Endothelial cell of umbilical vein (primary cell): ENCODE data around the gene SLC7A7.
A peak's percentile ranks its signal among the peaks of the same experiment; 100 is the strongest.

Experiments
- EZH2 ChIP-seq: IDR thresholded peaks from 2 replicates; pipeline ENCODE4 v1.6.1; 2012; ENCODE audit warnings: borderline replicate concordance, low read depth, mild to moderate bottlenecking, moderate library complexity, low read length, inconsistent platforms; ENCODE audit not compliant: severe bottlenecking
- FOS ChIP-seq: IDR thresholded peaks from 2 replicates; pipeline ENCODE4 v1.6.1; 2011; ENCODE audit warnings: mild to moderate bottlenecking, low read length, moderate library complexity, borderline replicate concordance; ENCODE audit not compliant: insufficient read depth
- GATA2 ChIP-seq: IDR thresholded peaks from 2 replicates; pipeline ENCODE4 v1.7.0; 2011; ENCODE audit warnings: low read depth, mild to moderate bottlenecking, moderate library complexity, mixed read lengths, low read length; ENCODE audit not compliant: insufficient read length, insufficient read depth
- JUN ChIP-seq: IDR thresholded peaks from 2 replicates; pipeline ENCODE4 v1.6.1; 2011; ENCODE audit warnings: borderline replicate concordance, low read depth; ENCODE audit not compliant: insufficient read length, insufficient read depth
- MYC ChIP-seq: IDR thresholded peaks from one replicate; pipeline ENCODE4 v1.6.1; 2011; ENCODE audit warnings: mild to moderate bottlenecking, low read depth, low read length
- POLR2A ChIP-seq: IDR thresholded peaks from 2 replicates; pipeline ENCODE4 v1.6.1; 2012; ENCODE audit warnings: low read depth, mild to moderate bottlenecking, control low read depth, low read length
- POLR2AphosphoS5 ChIP-seq: IDR thresholded peaks from 2 replicates; pipeline ENCODE4 v1.6.1; 2012; ENCODE audit warnings: low read depth, mild to moderate bottlenecking, control low read depth, low read length, moderate library complexity; ENCODE audit not compliant: insufficient read depth
- TF ChIP-seq, protein P1 (sequence below), 2 donors: IDR thresholded peaks; 1 replicate in 1 of 2; 2 replicates in 1 of 2; pipeline ENCODE4 v1.5.1; 2011; ENCODE audit warnings: low read length in 2 of 2, mild to moderate bottlenecking in 2 of 2, moderate library complexity in 2 of 2, control low read depth in 1 of 2, inconsistent platforms in 1 of 2, low read depth in 1 of 2; ENCODE audit not compliant: insufficient read depth in 1 of 2; ENCODE audit errors: extremely low read depth in 1 of 2
- TF ChIP-seq, protein P2 (sequence below): IDR thresholded peaks from 2 replicates; pipeline ENCODE4 v1.6.1; 2011; ENCODE audit not compliant: insufficient read depth, insufficient read length

DNA sequence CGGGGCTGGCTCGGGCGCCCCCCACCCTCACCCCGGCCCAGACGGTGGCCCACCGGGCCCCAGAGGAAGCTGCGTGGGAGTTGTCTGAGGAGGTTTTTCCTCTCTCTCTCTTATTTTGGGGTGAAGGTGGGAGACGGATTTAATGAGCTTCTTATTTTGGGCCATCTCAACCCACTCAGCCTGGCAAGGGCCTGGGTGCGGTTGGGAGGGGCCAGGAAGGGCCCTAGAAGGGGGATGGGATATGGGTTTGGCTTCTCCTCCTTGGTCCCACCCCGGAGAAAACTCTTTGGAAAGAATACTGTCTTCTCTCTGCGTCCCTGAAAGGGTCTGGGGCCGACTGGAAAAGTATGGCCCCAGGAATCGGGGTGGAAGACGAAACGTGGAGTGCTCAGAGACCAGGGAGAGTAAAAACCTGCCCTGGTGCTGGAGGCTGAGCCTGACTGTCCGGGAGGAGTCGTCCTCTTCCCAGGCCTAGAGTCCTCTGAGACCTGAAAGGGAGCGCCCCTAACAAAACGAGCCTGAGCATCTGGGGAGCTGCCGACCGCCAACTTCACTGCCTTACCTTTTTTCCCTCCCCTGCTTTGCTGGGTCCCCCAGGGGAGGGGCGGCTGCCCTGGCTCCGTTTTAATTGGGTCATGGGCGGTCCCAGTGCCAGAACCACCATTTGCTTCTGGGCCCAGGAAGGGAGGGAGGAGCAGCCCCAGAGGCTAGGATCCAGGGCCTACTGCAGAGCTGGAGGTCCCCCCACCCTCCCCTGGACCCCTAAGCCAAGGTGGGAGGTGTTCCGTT is 22.7 kb upstream of the SLC7A7 start:
- TF ChIP-seq, protein P1, sequence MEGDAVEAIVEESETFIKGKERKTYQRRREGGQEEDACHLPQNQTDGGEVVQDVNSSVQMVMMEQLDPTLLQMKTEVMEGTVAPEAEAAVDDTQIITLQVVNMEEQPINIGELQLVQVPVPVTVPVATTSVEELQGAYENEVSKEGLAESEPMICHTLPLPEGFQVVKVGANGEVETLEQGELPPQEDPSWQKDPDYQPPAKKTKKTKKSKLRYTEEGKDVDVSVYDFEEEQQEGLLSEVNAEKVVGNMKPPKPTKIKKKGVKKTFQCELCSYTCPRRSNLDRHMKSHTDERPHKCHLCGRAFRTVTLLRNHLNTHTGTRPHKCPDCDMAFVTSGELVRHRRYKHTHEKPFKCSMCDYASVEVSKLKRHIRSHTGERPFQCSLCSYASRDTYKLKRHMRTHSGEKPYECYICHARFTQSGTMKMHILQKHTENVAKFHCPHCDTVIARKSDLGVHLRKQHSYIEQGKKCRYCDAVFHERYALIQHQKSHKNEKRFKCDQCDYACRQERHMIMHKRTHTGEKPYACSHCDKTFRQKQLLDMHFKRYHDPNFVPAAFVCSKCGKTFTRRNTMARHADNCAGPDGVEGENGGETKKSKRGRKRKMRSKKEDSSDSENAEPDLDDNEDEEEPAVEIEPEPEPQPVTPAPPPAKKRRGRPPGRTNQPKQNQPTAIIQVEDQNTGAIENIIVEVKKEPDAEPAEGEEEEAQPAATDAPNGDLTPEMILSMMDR (IDR thresholded peaks at IDR 0.05; ENCODE audit: extremely low read depth in 1 of 2, insufficient read depth in 1 of 2, low read depth in 1 of 2, low read length in 2 of 2): no peak
- TF ChIP-seq EZH2 (no peak), POLR2A (peak; percentile 11), GATA2 (no peak), POLR2AphosphoS5 (peak; percentile 10), MYC (no peak), FOS (no peak), JUN (no peak)
- TF ChIP-seq, protein P2, sequence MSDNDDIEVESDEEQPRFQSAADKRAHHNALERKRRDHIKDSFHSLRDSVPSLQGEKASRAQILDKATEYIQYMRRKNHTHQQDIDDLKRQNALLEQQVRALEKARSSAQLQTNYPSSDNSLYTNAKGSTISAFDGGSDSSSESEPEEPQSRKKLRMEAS: no peak
